H1 (cell line): ENCODE data around the gene TACR2. TPM values are rescaled to one million over a fixed set of nuclear protein-coding genes. Genes with fewer than 3 reads are reported as not detected.

Experiments
- polyA plus RNA-seq, 7 experiments: library from polyadenylated mRNA; depleted of rRNA in 3 of 7; stranded (reverse) in 5 of 7; unstranded in 2 of 7; fragments of >200 nt in 5 of 7; fragments of 200-250 nt in 2 of 7; gene quantifications; 1 replicate in 5 of 7; 2 replicates in 1 of 7; 4 replicates in 1 of 7; pipeline versions ENCODE4 v1.2.1 to v1.2.3, GENCODE V29; 2011 to 2013; ENCODE audit warnings: missing spikeins in 2 of 7, mixed read lengths in 2 of 7
- total RNA-seq: library from RNA; stranded (reverse); fragmentation: NEBNext Ultra II Directional; extraction: Animal tissue kit (Norgen Biotek cat#: 25700); gene quantifications from 2 replicates; pipeline ENCODE4 v1.2.1, GENCODE V29; 2021
- TF ChIP-seq, protein P1 (sequence below): IDR thresholded peaks from 2 replicates; pipeline ENCODE4 v1.6.1; 2011; ENCODE audit warnings: low read length, improper control_type of control experiment

The TACR2 gene
- total and polyA plus RNA-seq, 2 of the 8 experiments (the other 6 are each of a cell fraction or from before 2014, with no cell fraction given), result 0.06 TPM; not detected in 1

DNA sequence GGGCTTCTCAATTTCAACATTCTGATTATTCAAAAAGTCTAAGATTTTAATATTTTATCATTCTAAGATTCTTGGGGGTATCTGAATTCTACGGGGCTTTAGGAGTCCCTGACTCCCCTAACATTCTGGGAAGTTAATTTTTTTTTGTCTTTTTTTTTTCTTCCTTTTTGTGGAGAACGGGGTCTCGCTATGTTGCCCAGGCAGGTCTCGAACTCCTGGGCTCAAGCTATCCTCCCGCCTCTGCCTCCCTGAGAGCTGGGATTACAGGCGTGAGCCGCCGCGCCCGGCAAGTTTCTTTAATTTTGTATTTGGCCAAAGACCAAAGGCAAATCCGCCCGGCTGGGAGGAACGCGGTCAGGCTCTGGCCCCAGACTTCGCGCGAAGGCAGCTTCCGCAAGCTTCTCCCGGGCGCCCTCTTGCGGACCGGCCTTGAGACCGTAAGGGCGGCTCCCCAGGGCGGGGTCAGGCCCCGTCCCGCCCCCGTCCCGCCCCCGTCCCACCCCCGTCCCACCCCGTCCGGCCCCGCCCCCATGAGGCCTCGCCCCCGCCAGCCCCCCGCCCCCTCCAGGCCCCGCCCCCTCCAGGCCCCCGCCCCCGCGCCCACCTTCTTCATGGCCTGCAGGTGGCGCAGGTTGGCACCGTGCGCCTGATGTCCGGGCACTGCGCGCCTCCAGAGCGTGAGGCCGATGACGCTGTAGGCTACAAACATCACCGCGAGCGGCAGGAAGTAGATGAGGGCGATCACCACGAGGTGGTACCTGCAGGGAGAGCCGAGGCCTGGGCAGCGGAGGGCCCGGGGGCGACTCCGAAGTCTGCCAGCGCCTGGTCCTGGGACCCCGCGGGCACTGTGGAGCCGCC is 8.2 kb downstream of the TACR2 start (continued):
- TF ChIP-seq, protein P1, sequence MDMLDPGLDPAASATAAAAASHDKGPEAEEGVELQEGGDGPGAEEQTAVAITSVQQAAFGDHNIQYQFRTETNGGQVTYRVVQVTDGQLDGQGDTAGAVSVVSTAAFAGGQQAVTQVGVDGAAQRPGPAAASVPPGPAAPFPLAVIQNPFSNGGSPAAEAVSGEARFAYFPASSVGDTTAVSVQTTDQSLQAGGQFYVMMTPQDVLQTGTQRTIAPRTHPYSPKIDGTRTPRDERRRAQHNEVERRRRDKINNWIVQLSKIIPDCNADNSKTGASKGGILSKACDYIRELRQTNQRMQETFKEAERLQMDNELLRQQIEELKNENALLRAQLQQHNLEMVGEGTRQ, result no peak
